SKM-1 (cell line): ENCODE results near the gene MBD5.

Experiments used
- DNase-seq: peaks from one replicate; lab custom pipeline; 2025; ENCODE audit not compliant: unreplicated experiment; lab: John Stamatoyannopoulos, UW

MBD5 gene

DNA sequence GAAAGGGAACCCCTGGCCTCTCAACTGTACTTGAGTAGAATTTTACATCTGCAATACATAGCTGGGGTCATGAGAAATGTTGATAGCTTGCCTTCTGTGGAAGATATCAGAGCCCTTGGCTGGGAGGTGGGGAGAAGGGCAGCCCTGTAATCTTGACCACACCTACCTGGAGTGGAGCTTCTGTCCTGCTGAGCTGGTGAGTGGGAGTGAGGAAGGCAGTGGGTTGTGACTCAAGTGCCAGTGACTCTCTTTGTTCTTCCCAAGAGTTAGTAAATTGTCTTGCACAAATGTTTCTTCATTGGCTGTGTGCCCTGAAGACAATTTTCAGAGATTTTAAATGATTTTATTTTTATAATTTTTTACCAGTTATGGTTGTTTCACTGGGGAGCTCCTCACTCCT lies 277.3 kb downstream of the MBD5 start:
- DNase-seq, result no peak

DNA sequence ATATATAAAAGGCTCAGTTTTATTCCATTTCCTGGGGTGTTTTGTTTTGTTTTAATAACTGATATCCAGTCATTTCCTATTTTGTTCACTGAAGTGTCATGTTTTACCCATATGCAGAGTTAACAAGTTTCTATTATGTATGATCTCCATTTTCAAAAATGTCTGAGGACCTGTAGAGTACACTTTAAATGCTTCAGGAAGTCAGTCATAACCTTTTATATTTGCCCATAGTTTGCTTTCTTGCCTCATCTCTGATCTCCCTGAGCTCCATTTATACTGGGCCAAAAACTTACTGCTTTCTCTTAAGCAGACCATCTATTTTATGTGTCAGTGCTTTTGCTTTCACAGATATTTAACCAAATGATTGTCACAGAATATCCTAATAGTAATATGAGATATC lies 278.7 kb downstream of the MBD5 start:
- no peak for DNase-seq

DNA sequence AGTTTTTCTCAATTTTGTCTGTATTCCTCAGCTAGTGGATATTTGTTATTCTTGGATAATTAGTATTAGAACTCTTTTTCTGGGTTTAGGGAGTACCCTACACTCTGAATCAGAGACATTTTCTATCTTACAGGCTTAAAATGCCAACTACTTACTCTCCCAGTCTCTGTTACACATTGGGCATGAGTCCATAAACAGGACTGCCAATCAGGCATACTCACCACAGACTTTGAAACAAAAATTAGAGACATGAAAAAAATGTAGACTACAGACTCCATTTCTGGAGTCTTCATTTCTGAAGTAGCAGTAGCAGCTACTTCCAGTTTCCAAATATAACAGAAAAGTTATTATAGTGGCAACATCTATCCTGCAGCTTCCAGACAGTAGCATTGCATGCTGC lies 279.7 kb downstream of the MBD5 start:
- DNase-seq, result no peak

DNA sequence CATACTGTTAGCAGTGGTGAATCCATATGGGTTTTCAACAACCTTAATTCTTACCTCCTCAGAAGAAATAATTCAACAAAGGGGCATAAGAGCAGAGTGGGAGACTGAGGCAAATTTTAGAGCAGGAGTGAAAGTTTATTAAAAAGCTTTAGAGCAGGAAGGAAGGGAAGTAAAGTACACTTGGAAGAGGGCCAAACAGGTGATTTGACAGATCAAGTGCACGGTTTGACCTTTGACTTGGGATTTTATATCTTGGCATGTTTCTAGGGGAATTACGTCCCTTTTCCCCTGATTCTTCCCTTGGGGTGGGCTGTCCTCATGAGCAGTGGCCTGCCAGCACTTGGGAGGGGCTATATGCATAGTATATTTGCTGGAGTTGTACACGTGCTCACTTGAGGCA lies 280.5 kb downstream of the MBD5 start:
- no peak for DNase-seq

DNA sequence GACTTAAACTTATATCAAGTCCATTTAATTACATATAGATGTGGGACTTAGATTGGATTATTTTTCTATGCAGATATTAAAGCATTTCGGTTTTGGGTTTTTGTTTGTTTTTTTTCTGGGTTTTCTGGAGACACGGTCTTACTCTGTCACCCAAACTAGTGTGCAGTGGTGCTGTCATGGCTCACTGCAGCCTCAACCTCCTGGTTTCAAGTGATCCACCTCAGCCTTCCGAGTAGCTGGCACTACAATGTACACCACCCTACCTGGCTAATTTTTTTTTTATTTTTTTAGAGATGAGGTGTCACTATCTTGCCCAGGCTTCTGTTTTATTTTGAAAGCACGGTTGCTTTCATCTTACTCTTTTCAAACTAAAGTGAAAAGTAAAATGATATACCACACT lies 281.6 kb downstream of the MBD5 start:
- DNase-seq, result no peak

DNA sequence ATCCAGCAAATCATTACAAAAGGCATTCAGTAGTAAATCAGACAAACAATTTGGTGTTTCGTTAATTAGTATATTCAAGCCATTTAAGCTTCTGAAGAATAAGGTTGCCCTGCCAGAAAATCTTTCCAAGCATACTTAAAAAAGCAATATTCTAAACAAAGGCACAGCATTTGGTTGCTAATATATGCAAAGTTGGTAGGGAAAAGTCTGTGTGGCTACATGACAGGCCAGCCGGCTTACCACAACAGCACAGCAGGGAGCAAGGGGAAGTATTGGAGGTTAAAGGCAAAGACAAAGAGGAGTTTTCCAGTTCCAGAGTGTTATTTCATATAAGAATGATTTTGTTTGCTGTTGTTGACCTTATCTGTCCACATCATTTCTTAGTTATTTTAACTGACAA lies 282.3 kb downstream of the MBD5 start:
- no peak for DNase-seq

DNA sequence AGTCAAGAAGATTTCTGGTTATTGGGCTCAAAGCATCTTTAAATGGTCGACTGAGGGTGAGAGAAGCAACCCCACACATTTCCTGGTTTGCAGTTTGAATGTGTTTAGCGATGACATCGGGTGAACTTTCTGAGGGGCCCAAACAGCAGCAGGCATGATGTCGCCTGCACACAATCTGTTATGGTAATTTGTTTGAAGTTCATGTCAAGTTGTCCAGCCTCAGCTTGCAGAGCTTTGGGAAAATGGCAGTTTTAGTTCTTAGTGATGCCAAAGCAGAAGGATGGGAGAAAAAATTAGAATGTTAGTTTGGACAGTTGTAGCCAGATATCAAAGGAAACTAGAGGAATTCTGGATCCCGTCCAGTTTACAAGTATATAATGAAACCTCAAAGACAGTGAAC lies 284.6 kb downstream of the MBD5 start:
- no peak for DNase-seq

DNA sequence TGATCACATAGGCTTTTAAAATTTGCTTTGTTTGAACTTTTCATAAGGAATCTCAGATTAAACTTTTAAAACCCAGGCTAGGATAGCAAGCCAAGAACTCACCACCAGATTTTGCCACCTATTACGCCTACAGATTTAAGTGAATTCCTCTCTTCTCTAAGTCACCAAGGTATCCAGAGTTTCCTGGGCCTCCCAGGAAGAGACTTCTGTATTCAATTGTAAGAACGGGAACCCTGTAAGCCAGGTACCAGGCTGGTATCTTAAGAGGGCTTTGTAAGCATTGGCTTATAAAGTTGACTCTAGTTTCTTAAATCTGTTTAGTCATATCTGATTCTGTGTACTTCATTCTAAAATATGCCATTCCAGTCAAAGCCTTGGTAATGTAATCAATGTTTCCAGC lies 285.1 kb downstream of the MBD5 start:
- no peak for DNase-seq

DNA sequence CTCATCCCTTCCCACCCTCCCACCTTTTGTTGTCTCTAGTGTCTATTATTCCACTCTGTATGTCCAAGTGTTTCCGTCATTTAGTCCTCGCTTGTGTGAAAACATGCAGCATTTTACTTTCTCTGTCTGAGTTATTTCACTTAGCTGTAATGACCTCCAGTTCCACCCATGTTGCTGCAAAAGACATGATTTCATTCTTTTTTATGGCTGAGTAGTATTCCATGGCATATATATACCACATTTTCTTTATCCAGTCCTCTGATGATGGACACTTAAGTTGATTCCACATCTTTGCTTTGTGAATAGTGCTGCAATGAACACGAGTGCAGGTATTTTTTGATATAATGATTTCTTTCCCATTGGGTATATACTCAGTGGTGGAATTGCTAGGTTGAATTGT lies 296.7 kb downstream of the MBD5 start:
- no peak for DNase-seq

DNA sequence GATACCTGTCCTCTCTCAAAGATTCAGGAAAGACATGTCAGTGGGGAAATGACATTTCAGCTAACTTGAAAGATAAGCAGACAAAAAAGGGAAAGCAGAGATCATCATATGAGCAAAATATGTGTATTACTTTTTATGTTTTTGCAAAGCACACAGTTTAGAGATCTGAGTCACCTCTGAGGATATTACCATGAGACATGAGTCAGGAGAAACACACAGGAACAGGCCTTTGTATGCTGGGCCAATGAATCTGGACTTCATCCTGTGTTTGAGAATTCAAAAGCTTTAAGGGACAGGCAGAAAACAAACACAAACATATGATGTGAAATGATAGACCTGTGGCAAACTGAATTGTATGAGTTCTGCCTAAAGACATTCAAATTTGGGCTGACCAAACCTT lies 317.6 kb downstream of the MBD5 start:
- DNase-seq, result no peak

DNA sequence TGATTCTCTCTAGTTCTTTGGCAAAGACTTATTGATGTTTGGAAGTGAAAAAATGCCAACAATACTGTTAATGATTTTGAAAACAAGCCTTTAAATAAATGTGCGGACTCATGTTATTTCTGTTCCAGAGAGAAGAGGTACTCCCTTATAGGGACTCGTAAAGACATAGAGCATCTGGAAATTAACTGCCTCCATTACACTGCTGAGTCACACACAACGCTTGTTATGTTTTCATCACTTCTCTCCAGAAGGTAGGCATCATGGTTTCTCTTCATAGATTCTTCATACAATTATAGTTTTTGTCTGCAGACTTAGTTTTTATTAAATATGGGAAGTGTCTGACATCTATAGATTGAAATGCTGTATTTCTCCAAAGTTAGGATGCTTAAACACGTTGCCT lies 321.2 kb downstream of the MBD5 start:
- no peak for DNase-seq

DNA sequence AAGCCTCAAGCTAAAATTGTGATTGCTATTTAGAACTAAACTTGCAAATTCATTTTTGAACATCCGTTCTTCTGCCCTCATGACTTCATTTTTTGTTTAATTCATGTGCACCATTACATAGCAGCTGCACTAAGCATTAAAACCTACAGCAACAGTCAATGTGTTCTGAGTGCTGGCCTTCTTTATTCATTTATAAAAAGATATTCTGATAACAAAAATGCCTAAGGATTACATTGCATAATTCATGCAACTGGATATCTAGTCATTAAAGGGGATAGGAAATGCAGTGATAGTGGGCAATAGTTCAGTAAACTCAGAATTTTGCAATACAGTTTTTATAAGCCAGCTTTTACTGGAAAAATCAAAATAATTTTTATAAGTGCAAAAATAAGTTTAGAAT lies 329.3 kb downstream of the MBD5 start:
- no peak for DNase-seq

DNA sequence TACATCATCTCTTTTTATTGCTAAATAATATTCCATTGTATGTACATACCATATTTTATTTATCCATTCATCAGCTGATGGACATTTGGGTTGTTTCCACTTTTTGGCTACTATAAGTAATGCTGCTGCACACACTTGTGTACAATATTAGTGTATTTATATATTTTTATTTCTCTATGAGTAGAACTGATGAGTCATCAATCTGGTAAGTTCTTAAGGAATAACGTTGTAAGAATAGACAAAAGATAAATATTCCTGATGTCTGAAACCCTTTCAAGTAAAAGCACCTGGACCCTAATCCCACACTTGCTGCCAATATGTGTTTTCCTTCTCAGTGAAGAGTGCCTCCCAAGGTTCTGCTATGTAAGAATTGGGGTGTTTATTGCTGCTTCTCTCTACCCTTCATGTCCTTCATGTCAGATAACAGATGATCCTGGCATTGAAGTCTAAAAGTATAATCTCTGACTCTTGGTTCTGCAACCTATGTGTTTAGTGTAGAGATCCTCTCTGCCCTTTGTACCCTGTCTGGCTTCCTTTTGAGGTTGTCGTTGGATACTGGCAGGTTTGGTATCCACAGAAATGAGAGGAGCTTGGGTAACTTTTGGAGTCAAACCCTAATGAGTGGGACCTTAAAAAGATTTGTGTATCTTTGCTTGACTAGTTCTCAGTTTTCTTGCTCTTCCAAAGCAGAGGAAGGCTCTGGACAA lies 330.7 kb downstream of the MBD5 start:
- DNase-seq, result no peak

DNA sequence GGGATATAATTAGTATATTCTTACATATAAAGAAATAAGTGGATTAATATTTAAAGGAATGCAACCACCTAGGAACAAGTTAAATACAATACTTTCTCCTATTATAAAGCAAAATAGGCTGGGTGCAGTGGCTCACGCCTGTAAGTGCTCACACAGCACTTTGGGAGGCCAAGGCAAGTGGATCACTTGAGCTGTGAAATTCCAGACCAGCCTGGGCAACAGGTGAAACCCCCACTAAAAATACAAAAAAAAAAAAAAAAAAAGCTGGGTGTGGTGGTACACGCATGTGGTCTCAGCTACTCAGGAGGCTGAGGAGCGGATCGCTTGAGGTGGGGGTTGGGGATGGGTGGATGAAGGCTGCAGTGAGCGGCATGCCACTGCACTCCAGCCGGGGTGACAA lies 337.5 kb downstream of the MBD5 start:
- no peak for DNase-seq

DNA sequence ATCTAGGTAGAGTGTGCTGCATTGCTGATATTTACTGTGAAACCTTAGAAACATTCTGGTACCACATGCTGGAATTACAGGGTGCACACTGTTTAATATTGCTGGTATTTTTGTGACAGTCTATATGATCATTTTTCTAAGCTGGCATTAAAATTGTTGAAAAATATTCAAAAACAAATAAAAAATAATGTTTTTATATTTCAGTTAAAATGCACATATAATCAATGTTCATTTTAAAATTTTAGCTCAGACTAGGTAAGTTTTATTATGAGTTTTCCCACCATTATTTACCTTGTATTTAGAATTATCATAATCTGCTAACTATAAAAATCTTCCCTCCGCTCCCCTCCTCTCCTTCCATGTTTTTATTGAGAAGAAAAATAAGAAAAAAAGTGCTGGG lies 339.8 kb downstream of the MBD5 start:
- DNase-seq, result no peak

DNA sequence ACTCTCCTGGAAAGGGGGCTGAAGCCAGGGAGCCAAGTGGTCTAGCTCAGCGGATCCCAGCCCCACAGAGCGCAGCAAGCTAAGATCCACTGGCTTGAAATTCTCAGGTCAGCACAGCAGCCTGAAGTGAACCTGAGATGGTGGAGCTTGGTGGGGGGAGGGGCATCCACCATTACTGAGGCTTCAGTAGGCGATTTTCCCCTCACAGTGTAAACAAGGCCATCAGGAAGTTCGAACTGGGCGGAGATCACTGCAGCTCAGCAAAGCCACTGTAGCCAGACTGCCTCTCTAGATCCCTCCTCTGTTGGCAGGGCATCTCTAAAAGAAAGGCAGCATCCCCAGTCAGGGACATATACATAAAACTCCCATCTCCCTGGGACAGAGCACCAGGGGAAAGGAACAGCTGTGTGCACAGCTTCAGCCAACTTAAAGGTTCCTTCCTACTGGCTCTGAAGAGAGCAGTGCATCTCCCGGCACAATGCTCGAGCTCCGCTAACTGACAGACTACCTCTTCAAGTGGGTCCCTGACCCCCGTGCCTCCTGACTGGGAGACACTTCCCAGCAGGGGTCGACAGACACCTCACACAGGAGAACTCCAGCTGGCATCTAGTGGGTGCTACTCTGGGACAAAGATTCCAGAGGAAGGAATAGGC lies 341.4 kb downstream of the MBD5 start:
- no peak for DNase-seq

DNA sequence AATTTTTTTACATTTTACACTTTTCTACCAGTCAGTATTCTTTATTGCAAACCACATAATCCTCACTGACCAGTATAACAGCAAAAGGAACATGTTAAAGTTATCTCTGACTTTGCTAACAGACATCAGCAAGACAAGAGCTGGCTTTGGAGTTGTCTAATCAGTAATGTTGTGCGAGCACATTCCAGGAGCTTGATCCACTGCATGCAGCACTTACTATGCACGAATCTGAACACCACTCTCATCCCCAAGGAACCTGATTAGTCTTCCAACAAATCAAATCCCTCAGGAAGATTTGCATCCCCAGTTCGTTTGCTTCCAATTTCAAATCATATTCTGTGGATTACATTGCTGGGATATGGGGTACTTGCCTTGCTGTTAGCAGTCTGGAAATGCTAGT lies 354.3 kb downstream of the MBD5 start:
- DNase-seq, result no peak

DNA sequence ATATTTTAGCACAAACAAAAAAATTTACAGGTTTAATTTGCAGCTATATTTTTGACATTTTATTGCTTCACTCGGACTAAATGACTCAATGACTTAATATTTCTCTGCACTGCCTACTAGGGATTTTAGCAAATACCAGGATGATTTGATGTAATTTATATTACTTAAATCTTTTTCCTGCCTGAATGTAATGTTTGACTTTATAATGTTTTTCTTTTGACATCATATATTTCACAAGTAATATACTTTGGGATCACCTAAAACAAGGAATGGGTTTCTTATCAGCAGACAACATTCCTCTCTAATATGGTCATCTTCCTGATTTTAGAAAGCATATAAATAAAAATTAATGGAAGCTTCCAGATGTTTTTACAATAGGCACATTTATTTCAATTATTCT lies 370.4 kb downstream of the MBD5 start:
- DNase-seq, result no peak

DNA sequence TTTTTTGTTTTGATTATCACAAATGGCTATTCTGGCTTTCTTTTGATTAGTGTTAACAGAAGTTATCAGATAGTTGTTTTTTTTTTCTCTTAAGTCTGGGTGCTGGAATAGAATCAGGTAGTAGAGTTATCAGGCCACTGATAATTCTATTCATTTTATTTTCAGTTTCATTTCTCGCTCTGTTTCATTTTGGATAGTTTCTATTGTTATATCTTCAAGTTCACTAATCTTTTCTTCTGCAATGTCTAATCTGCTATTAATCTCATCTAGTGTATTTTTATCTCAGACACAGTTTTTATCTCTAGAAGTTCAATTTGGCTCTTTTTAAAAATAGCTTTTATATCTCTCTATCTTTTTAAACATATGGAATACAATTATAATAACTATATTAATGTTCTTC lies 381.9 kb downstream of the MBD5 start:
- no peak for DNase-seq

DNA sequence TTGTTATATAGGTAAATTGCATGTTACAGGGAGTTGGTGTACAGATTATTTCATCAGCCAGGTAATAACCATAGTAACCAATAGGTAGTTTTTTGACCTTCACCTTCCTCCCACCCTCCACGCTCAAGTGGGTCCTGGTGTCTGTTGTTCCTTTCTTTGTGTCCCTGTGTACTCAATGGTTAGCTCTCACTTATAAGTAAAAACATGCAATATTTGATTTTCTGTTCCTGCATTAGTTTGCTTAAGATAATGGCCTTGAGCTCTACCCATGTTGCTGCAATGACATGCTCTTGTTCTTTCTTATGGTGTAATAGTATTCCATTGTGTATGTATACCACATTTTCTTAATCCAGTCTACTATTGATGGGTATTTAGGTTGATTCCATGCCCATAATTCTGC lies 390.0 kb downstream of the MBD5 start:
- DNase-seq, result no peak

DNA sequence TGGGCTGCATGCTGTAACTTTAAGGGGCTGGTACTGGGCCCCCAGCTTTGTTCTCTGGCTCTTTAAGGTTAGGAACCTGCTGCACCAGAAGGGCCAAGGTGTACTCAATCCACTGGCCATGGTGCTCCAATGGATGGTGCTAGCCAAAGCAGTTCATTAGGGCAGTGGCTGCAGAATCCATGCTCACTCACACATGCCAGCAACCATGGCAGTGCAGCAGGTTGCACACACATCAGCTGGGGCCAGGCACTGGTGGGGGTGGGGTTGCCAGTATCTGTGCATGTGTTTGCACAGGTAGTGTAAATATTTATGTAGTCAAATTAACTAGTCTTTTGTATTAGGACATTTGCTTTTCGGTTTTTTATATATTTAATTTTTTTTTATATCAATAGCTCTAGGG lies 395.4 kb downstream of the MBD5 start:
- no peak for DNase-seq

DNA sequence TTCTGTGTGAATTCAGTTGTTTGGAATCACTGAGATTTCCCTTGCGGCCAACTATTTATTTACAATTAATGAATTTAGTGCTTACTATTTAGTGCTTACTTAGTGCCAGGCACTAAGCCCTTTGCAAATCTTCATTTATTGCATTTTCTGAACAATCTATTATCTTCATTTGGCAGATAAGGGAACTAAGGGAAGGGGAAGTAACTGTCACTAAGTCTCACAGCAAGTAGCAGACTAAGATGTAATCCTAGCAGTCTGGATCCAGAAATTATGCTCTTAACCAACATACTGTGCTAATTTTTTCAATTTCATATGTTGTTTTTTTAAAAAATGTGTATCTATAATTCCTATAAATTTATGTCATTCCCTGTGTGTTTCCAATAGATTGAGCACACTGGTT lies 409.2 kb downstream of the MBD5 start:
- no peak for DNase-seq

DNA sequence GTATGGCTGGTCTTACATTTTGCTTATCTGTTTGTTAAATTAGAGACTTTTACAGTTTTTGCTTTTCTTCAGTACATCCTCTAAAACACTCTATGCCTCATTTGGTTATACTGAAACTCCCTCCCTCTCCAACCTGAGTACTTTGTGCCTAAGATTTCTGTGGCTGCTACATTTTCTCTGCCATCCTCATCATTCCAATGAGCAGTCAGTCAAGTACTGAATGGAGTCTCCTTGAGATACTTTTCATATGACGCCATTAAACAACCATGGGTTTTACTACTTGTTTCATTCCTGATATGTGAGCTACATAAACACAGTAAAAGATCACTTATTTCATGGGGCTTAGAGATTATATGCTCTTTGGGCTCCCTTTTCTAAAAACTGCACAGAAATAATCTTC lies 427.0 kb downstream of the MBD5 start:
- DNase-seq, result no peak
